ENCODE measurements around the gene HOMER2. TPM values are rescaled to one million over a fixed set of nuclear protein-coding genes. Genes with fewer than 3 reads are reported as not detected.
"Not testable (repeated sequence)": the region's sequence is repeated elsewhere in the genome, so short reads cannot be mapped to it uniquely, and the experiment has no call there.

HOMER2 gene
- total RNA-seq, 1 donor from 2014 or later = 9.4 TPM

GRCh38 chr15:82895983-82896382 is 56.5 kb downstream of the HOMER2 start:
- no peak for DNase-seq (ENCODE audit: low spot score)

GRCh38 chr15:82894971-82895520 is 57.5 kb downstream of the HOMER2 start:
- DNase-seq (ENCODE audit: low spot score) = no peak

- not testable (repeated sequence) for DNase-seq (ENCODE audit: low spot score)
Measured at GRCh38 chr15:82893473-82893872, 59.0 kb downstream of the HOMER2 start.

- DNase-seq (ENCODE audit: low spot score) = no peak
Measured at GRCh38 chr15:82892573-82892972, 59.9 kb downstream of the HOMER2 start.

GRCh38 chr15:82890995-82891390 is 61.5 kb downstream of the HOMER2 start:
- DNase-seq (ENCODE audit: low spot score) = no peak

GRCh38 chr15:82890338-82890994 is 62.1 kb downstream of the HOMER2 start:
- no peak for DNase-seq (ENCODE audit: low spot score)

GRCh38 chr15:82882273-82882928 is 70.1 kb downstream of the HOMER2 start:
- no peak for DNase-seq (ENCODE audit: low spot score)

- DNase-seq (ENCODE audit: low spot score) = no peak
Measured at GRCh38 chr15:82881747-82882146, 70.8 kb downstream of the HOMER2 start.

GRCh38 chr15:82880704-82881103 is 71.8 kb downstream of the HOMER2 start:
- DNase-seq (ENCODE audit: low spot score) = no peak

- DNase-seq (ENCODE audit: low spot score) = no peak
Measured at GRCh38 chr15:82878325-82878724, 74.2 kb downstream of the HOMER2 start.

GRCh38 chr15:82877825-82878224 is 74.7 kb downstream of the HOMER2 start:
- DNase-seq (ENCODE audit: low spot score) = no peak

- DNase-seq (ENCODE audit: low spot score) = no peak
Measured at GRCh38 chr15:82875411-82876003, 77.0 kb downstream of the HOMER2 start.

GRCh38 chr15:82874961-82875360 is 77.6 kb downstream of the HOMER2 start:
- no peak for DNase-seq (ENCODE audit: low spot score)

- DNase-seq (ENCODE audit: low spot score) = no peak
Measured at GRCh38 chr15:82874267-82874666, 78.3 kb downstream of the HOMER2 start.

- DNase-seq (ENCODE audit: low spot score) = no peak
Measured at GRCh38 chr15:82873000-82873680, 79.4 kb downstream of the HOMER2 start.

- DNase-seq (ENCODE audit: low spot score) = no peak
Measured at GRCh38 chr15:82871832-82872484, 80.6 kb downstream of the HOMER2 start.

GRCh38 chr15:82871358-82871757 is 81.2 kb downstream of the HOMER2 start:
- DNase-seq (ENCODE audit: low spot score) = no peak

GRCh38 chr15:82870727-82871320 is 81.7 kb downstream of the HOMER2 start:
- no peak for DNase-seq (ENCODE audit: low spot score)

- not testable (repeated sequence) for DNase-seq (ENCODE audit: low spot score)
Measured at GRCh38 chr15:82865981-82866380, 86.5 kb downstream of the HOMER2 start.

- DNase-seq (ENCODE audit: low spot score) = not testable (repeated sequence)
Measured at GRCh38 chr15:82865581-82865980, 86.9 kb downstream of the HOMER2 start.

- DNase-seq (ENCODE audit: low spot score) = no peak
Measured at GRCh38 chr15:82864967-82865366, 87.6 kb downstream of the HOMER2 start.

Measured in ureter (tissue), 1 donor.